GM19438 (cell line): ENCODE measurements around the gene JARID2.

Source experiments
- ATAC-seq: cut with Tn5 transposase; IDR thresholded peaks from one replicate; pipeline ENCODE4 v1.9.1; 2021; ENCODE audit warnings: low read depth; ENCODE audit not compliant: unreplicated experiment

The JARID2 gene

GRCh38 chr6:15246666-15247499 is 1.0 kb downstream of the JARID2 start:
- ATAC-seq, result no peak

GRCh38 chr6:15247500-15248450 is 1.9 kb downstream of the JARID2 start:
- ATAC-seq, result no peak

GRCh38 chr6:15248451-15249370 is 2.8 kb downstream of the JARID2 start:
- peak; percentile 33 for ATAC-seq

- no peak for ATAC-seq
Measured at GRCh38 chr6:15249371-15250019, 3.6 kb downstream of the JARID2 start.

GRCh38 chr6:15250187-15251168 is 4.6 kb downstream of the JARID2 start:
- ATAC-seq, result no peak

GRCh38 chr6:15252195-15252594 is 6.3 kb downstream of the JARID2 start:
- ATAC-seq, result no peak

GRCh38 chr6:15253203-15254022 is 7.5 kb downstream of the JARID2 start:
- ATAC-seq, result no peak

GRCh38 chr6:15254070-15254975 is 8.5 kb downstream of the JARID2 start:
- peak; percentile 43 for ATAC-seq

GRCh38 chr6:15255481-15255880 is 9.6 kb downstream of the JARID2 start:
- ATAC-seq, result peak; percentile 48

GRCh38 chr6:15255909-15256395 is 10.1 kb downstream of the JARID2 start:
- no peak for ATAC-seq

GRCh38 chr6:15256538-15257271 is 10.8 kb downstream of the JARID2 start:
- ATAC-seq, result no peak

GRCh38 chr6:15257357-15258132 is 11.7 kb downstream of the JARID2 start:
- no peak for ATAC-seq

- no peak for ATAC-seq
Measured at GRCh38 chr6:15259766-15260098, 13.9 kb downstream of the JARID2 start.

GRCh38 chr6:15260099-15260821 is 14.4 kb downstream of the JARID2 start:
- no peak for ATAC-seq
